ENCODE results near the gene DNAH9.

GRCh38 chr17:11701911-11702310 is 103.6 kb downstream of the DNAH9 start:
- TF ChIP-seq TAF1 (IDR thresholded peaks at IDR 0.05; ENCODE audit: low read depth, low read length) (no peak), POLR2A (IDR thresholded peaks at IDR 0.05; ENCODE audit: low read depth, low read length) (no peak), POLR2AphosphoS5 (IDR thresholded peaks at IDR 0.05; ENCODE audit: low read depth, low read length) (no peak)

Measured in GM12891 (cell line).